Limb (tissue), 2 donors: ENCODE results near the gene PUM1.
"Not testable (repeated sequence)": the region's sequence is repeated elsewhere in the genome, so short reads cannot be mapped to it uniquely, and the experiment has no call there.

Source experiments
- DNase-seq, 2 donors: peaks; one replicate each; pipeline ENCODE4 v3.0.0-alpha.2; 2016; ENCODE audit errors: extremely low spot score in 2 of 2

Gene PUM1

DNA sequence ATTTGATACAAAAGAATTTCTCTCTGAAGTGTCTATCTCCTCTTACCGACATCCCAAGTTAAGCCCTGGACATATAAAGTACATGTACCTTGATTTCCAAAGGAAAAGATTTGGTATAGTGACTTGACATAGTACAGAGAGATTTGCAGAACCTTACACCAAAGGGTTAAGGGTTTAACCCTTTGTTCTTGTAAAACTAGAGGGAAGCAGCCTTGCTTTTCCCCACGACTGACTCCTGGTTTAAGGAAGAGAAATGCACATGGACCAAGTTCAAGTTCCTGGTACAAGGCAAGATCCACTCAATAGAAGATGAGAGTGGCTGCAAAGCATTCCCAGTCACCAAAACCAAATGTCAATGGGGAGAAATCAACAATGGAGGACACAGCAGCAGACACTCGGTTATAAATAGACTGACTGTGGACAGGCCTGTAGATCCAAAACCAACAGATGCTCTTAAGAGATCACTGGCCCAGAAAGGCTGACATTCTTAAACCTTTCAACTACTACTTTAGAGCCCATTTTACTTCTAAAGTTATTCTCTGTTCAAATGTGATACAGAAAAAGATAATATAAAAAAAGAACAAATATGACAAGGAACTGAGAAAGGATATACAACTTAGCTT lies 69.4 kb downstream of the PUM1 start:
- no peak for DNase-seq

DNA sequence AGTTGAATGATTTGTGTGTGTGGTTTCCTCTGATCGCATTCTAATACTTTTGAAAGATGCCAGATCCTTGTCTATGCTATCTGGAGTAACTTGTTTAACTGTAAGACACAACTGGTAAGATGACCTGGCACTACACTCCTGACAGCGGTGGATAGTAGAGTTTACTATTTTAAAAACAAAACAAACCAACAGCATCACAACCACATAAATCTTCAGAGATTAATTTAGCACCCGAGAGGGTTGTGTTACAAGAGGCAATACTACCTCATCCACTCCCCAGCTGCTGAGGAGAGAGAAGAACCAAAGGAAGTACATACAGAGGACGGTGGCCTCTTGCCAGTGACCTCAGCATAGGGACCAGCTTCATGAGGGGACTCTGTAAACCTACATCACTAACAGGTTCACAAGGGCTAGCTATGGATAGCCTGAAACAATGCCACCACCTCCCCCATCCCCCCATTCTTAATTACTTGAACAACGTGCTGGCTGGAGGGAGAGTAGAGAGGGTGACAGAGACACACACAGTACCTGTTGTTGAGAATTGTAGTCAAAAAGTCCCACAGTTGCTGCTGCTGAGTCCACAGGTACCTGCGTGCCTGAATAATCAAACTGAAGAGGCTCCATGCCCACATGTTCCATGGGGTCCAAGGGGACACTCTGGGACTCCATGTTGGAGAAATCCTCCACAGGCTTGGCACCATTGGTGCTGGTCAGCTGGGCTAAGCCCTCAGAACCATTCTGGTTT lies 73.5 kb downstream of the PUM1 start:
- DNase-seq, result no peak

GRCh38 chr1:30990591-30990990 lies 74.9 kb downstream of the PUM1 start:
- DNase-seq, result no peak

GRCh38 chr1:30988045-30988444 lies 77.5 kb downstream of the PUM1 start:
- DNase-seq, result no peak

- DNase-seq, result no peak
Observed at GRCh38 chr1:30986755-30987154, 78.8 kb downstream of the PUM1 start.

DNA sequence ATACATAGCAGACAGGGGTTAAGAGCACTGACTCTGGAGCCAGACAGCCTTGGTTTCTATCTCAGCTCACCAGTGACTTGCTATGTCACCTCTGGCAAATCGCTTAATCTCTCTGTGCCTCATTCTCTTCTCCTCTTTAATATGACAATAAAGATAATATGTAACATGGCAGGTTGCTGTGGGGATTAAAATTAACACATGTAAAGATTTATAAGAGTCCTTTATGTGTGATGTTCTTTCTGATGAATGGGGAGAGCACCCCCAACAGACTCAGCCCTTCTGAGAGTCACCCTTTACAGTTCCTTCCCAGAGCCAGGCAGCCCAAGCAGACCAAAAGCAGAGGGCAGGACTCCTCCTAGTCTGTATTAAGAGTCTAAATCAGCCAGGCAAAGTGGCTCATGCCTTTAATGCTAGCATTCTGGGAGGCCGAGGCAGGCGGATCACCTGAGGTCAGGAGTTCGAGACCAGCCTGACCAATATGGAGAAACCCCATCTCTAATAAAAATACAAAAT lies 80.5 kb downstream of the PUM1 start:
- no peak for DNase-seq

- no peak for DNase-seq
Observed at GRCh38 chr1:30984165-30984889, 81.2 kb downstream of the PUM1 start.

- no peak for DNase-seq
Observed at GRCh38 chr1:30982937-30983336, 82.6 kb downstream of the PUM1 start.

DNA sequence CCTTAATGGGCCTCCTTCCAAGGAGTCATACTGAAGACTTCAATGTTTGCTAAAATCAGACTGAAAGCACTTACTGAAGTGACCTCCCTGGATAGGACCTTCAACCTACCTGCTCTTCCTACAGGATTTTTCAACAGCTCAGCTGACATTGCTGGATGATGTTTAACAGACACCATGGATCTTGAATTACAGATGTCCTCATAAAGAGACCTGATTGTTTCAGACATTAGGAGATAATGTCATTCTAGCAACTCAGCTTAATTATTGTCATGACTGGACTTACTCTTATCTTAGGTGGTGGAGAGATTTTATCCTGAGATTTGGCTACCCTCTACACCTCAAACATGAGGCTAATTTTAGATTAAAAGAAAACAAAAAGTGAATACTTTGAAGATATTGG lies 83.1 kb downstream of the PUM1 start:
- no peak for DNase-seq

DNA sequence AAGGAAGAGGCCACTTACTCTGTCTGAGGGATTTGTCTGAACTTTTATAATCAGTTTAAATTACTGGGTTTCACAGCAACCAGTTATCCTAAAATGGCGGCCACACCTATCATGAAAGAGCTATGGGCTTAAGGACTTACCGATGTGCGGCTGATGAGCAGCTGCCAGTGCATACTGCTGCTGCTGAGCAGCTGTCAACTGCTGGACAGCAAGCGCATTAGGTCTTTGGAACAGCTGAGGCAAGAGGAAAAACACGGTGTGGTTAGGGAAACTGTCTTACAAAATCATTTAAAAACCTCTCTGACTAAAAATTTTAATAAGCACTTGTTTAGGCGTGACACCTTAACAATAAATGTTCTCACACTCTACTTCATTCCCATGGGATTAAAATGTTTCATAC lies 84.3 kb downstream of the PUM1 start:
- peak in 1 of 2 donors; percentile 54 for DNase-seq

GRCh38 chr1:30977511-30977910 lies 88.0 kb downstream of the PUM1 start:
- no peak for DNase-seq

DNA sequence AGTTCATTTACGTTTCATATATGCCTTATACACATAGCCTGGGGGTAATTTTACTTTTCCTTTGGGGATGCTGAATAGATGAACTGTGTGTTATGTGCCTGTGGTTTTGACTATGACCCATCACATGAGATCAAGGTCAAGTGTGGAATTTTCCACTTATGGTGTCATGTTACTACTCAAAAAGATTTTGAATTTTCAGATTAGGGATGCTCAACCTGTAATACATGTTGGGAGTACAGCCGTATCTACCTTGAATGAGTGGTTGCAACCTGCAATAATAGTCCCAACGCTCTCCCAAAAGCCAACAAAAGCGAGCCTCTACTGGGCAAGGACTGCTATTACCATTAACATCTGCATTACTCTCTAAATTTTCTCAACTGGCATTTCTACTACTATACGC lies 88.4 kb downstream of the PUM1 start:
- no peak for DNase-seq

DNA sequence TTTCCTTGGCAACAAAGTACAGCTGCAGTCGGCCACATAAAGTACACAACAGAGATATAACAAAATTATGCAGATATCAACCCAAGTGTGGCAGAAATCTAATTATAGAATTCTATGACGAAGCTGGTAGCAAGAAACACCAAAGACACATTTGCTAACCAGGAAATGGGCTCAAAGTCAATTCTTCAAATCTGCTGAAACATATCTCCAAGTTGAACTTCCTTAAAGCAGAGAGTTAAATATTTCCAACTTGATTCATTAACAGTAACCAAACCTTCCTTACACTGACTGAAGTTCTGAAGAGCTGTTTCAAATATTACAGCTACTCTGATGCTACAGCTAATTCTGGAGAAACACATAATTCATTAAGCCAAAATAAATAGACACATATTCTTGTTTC lies 89.4 kb downstream of the PUM1 start:
- DNase-seq, result no peak

DNA sequence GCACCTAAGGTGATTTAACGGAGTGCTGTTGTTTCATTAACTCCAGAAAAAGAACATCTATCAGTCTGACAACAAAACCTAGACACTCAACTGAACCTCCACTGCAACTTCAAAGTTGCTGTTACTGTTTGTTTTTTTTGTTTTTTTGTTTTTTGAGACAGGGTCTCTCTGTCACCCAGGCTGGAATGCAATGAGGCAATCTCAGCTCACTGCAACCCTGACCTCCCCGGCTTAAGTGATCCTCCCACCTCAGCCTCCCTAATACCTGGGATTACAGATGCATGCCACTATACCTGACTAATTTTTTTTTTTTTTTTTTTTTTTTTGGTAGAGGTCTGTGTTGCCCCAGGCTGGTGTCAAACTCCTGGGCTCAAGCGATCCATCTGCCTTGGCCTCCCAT lies 90.3 kb downstream of the PUM1 start:
- DNase-seq, result no peak

- DNase-seq, result no peak
Observed at GRCh38 chr1:30974536-30974935, 91.0 kb downstream of the PUM1 start.

GRCh38 chr1:30972349-30972748 lies 93.2 kb downstream of the PUM1 start:
- DNase-seq, result not testable (repeated sequence)

- no peak for DNase-seq
Observed at GRCh38 chr1:30971496-30971895, 94.0 kb downstream of the PUM1 start.

GRCh38 chr1:30969903-30970302 lies 95.6 kb downstream of the PUM1 start:
- DNase-seq, result no peak

DNA sequence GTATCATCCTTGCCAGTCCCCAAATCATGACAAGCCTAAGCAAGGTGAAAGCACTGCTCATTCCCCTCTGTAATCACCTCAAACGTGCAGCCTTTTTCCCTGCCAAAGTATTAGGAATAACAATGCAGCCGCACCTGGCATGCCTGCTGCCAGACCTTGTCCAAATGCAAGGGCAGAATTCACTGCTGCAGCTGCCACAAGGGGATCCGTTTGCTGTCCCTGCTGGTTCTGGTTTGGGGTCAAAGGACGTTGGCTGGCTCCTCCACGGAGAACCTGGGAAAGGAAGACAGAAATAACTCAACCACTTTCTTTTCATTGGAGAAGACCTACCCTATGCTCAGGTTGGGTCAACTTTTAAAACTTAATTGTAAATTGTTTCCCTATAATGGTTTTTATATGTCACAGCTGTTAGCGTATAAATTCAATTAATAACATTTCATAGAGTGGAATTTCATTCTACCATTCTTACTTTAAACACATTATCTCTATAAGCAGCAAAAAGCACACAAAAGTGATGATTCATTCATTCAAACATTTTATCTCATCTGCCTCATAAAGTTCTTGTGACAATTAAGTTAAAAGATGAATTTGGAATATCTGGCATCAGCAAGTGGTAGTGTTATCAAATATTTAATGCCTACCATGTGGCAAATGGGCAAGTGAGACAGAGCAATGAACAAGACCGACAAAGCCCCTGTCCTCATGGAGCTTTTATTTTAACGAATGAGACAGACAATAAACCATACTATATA lies 97.1 kb downstream of the PUM1 start:
- DNase-seq, result no peak

DNA sequence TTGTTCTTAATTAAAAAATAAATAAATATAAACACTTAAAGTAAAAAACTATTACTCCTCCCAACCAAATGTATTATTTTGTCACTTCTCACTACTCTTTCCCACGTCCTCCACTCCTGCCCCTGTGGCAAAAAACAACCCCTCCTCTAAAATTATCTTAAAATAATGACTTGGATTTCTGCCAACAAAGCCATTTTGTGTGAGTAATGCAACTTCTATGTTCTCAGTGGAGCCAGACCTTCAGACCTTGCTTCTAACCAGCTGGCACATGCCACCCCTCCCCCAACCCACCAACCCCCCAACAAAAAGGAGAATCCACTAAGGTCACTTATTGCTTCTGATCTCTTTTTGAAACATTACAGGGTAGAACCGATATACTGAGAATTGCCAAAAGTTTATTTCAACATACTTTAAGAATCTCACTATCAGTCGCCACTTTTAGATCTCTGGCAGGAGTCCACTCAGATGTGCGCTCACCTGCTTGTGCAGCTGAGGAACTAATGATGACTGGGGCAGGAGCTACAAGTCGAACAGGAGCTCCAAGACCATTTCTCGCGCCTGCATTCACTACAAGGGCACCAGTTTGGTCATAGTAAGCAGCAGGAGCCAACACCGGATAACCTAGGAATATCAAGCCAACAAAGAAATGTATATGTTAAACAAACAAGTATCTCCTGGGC lies 98.7 kb downstream of the PUM1 start:
- peak; percentile 30 to 43 for DNase-seq

- DNase-seq, result no peak
Observed at GRCh38 chr1:30965924-30966599, 99.5 kb downstream of the PUM1 start.
